Mesenteric fat pad (tissue), 1 donor: ENCODE measurements around the gene C1orf56. TPM values are rescaled to one million over a fixed set of nuclear protein-coding genes. Genes with fewer than 3 reads are reported as not detected.

ENCODE experiments used
- DNase-seq: peaks from one replicate; pipeline ENCODE4 v3.0.0-alpha.2; 2020; ENCODE audit warnings: low spot score
- total RNA-seq: library from RNA; stranded (reverse); fragmentation: NEBNext Ultra II Directional; extraction: Animal tissue kit (Norgen Biotek cat#: 25700); gene quantifications from one replicate; pipeline ENCODE4 v1.2.1, GENCODE V29; 2021
- donor health status: DM: yes; HTN: yes; CAD: no.

C1orf56 gene
- total RNA-seq, 1 donor from 2014 or later = 5.4 TPM

- DNase-seq = no peak
These were observed 13.3 kb downstream of the C1orf56 start for GRCh38 chr1:151060657-151061421.

- no peak for DNase-seq
These were observed 14.2 kb downstream of the C1orf56 start for GRCh38 chr1:151061704-151062103.

GRCh38 chr1:151062741-151063371 lies 15.3 kb downstream of the C1orf56 start:
- no peak for DNase-seq

- no peak for DNase-seq
These were observed 17.6 kb downstream of the C1orf56 start for GRCh38 chr1:151065089-151065645.

GRCh38 chr1:151067185-151067584 lies 19.6 kb downstream of the C1orf56 start:
- no peak for DNase-seq

GRCh38 chr1:151069103-151069486 lies 21.5 kb downstream of the C1orf56 start:
- no peak for DNase-seq

GRCh38 chr1:151070474-151071276 lies 23.1 kb downstream of the C1orf56 start, which contains the start of gene GABPB2:
TSS of gene GABPB2 (plus strand) at chr1:151070761. CDS start at chr1:151088190, 17,429 bp downstream.
- peak; percentile 96 for DNase-seq

GRCh38 chr1:151072224-151072623 lies 24.7 kb downstream of the C1orf56 start:
- peak; percentile 43 for DNase-seq

GRCh38 chr1:151085953-151086559 lies 38.5 kb downstream of the C1orf56 start:
- DNase-seq = peak; percentile 51

GRCh38 chr1:151097426-151097825 lies 49.9 kb downstream of the C1orf56 start:
- peak; percentile 41 for DNase-seq

- peak; percentile 9 for DNase-seq
These were observed 50.6 kb downstream of the C1orf56 start for GRCh38 chr1:151098126-151098525.

Other genes starting within 250 kb of the C1orf56 start
- gene CTSK, start 239.5 kb upstream of the C1orf56 start, total RNA-seq = 76.4 TPM
- 51.0 TPM for gene ARNT, start 171.2 kb upstream of the C1orf56 start, total RNA-seq
- not detected for gene CTXND2, start 160.6 kb upstream of the C1orf56 start, total RNA-seq
- gene SETDB1, start 121.4 kb upstream of the C1orf56 start, total RNA-seq = 32.3 TPM
- 159 TPM for gene CERS2, start 72.9 kb upstream of the C1orf56 start, total RNA-seq
- gene ANXA9, start 65.5 kb upstream of the C1orf56 start, total RNA-seq = 0.48 TPM
- 18.6 TPM for gene MINDY1, start 40.8 kb upstream of the C1orf56 start, total RNA-seq
- 14.4 TPM for gene PRUNE1, start 39.3 kb upstream of the C1orf56 start, total RNA-seq
- gene BNIPL, start 11.2 kb upstream of the C1orf56 start, total RNA-seq = not detected
- 97.4 TPM for gene CDC42SE1, start 11.9 kb downstream of the C1orf56 start, total RNA-seq
- 0.64 TPM for gene MLLT11, start 12.6 kb downstream of the C1orf56 start, total RNA-seq
- gene GABPB2, start 23.0 kb downstream of the C1orf56 start, total RNA-seq = 15.7 TPM
- 4.8 TPM for gene SEMA6C, start 98.9 kb downstream of the C1orf56 start, total RNA-seq
- 8.0 TPM for gene TNFAIP8L2, start 108.9 kb downstream of the C1orf56 start, total RNA-seq
- gene LYSMD1, start 118.2 kb downstream of the C1orf56 start, total RNA-seq = 5.3 TPM
- gene SCNM1, start 118.4 kb downstream of the C1orf56 start, total RNA-seq = 32.7 TPM
- gene TMOD4, start 128.2 kb downstream of the C1orf56 start, total RNA-seq = not detected
- gene VPS72, start 142.4 kb downstream of the C1orf56 start, total RNA-seq = 34.6 TPM
- 52.2 TPM for gene PIP5K1A, start 150.8 kb downstream of the C1orf56 start, total RNA-seq
- 142 TPM for gene PSMD4, start 207.0 kb downstream of the C1orf56 start, total RNA-seq
- 16.2 TPM for gene ZNF687, start 234.5 kb downstream of the C1orf56 start, total RNA-seq